Keratinocyte (primary cell): ENCODE measurements around the gene HCRTR2. TPM values are rescaled to one million over a fixed set of nuclear protein-coding genes. Genes with fewer than 3 reads are reported as not detected.

ENCODE experiments used
- DNase-seq: peaks from one replicate; pipeline ENCODE4 v3.0.0-alpha.2; 2011; ENCODE audit warnings: low read depth, missing footprints, low spot score
- FAIRE-seq: peaks from 2 replicates; lab custom pipeline; 2011; peaks lifted over from hg19 to GRCh38; lab: Jason Lieb, UNC
- H2AFZ ChIP-seq: 2 replicates; pipeline ENCODE4 v1.6.0; 2012; ENCODE audit warnings: low read length, control low read depth, inconsistent platforms; ENCODE audit not compliant: control insufficient read depth
- H3K27ac ChIP-seq: 2 replicates; pipeline ENCODE4 v1.5.1; 2011; ENCODE audit warnings: low read length; ENCODE audit not compliant: control insufficient read depth, insufficient read depth
- H3K27me3 ChIP-seq: 3 replicates; pipeline ENCODE4 v1.6.0; 2011; ENCODE audit warnings: low read length; ENCODE audit not compliant: control insufficient read depth, insufficient read depth; ENCODE audit errors: extremely low read depth
- H3K36me3 ChIP-seq, 2 experiments: 2 replicates in 1 of 2; 3 replicates in 1 of 2; pipeline ENCODE4 v1.5.1; 2011; ENCODE audit warnings: low read length in 2 of 2, mild to moderate bottlenecking in 1 of 2; ENCODE audit not compliant: control insufficient read depth in 2 of 2, insufficient read depth in 2 of 2; ENCODE audit errors: extremely low read depth in 1 of 2
- H3K4me1 ChIP-seq: 3 replicates; pipeline ENCODE4 v1.5.1; 2011; ENCODE audit warnings: low read length; ENCODE audit not compliant: control insufficient read depth, insufficient read depth; ENCODE audit errors: extremely low read depth
- H3K4me2 ChIP-seq: 3 replicates; pipeline ENCODE4 v1.6.0; 2011; ENCODE audit warnings: low read depth, low read length; ENCODE audit not compliant: control insufficient read depth, insufficient read depth; ENCODE audit errors: extremely low read depth
- H3K4me3 ChIP-seq, 3 experiments: fragments of 200-600 bp in 1 of 3; sonication (generic) in 1 of 3; 2 replicates in 2 of 3; 3 replicates in 1 of 3; pipeline ENCODE4 v1.5.1; 2011 to 2016; ENCODE audit warnings: low read length in 3 of 3, mild to moderate bottlenecking in 3 of 3, control low read depth in 2 of 3, inconsistent platforms in 1 of 3, low read depth in 1 of 3, mixed read lengths in 1 of 3, mixed run types in 1 of 3, moderate library complexity in 1 of 3; ENCODE audit not compliant: control insufficient read depth in 2 of 3, insufficient read depth in 2 of 3; ENCODE audit errors: extremely low read depth in 1 of 3
- H3K79me2 ChIP-seq: 2 replicates; pipeline ENCODE4 v1.6.0; 2012; ENCODE audit warnings: low read length; ENCODE audit not compliant: control insufficient read depth, insufficient read depth
- H3K9ac ChIP-seq: 3 replicates; pipeline ENCODE4 v1.6.0; 2011; ENCODE audit warnings: low read length; ENCODE audit not compliant: control insufficient read depth, insufficient read depth; ENCODE audit errors: extremely low read depth
- H3K9me1 ChIP-seq: 3 replicates; pipeline ENCODE4 v1.6.0; 2011; ENCODE audit warnings: low read length; ENCODE audit not compliant: control insufficient read depth, insufficient read depth; ENCODE audit errors: extremely low read depth
- H3K9me3 ChIP-seq: 2 replicates; pipeline ENCODE4 v1.5.1; 2012; ENCODE audit warnings: low read depth, low read length; ENCODE audit not compliant: control insufficient read depth
- H4K20me1 ChIP-seq: 3 replicates; pipeline ENCODE4 v1.6.0; 2011; ENCODE audit warnings: low read length; ENCODE audit not compliant: control insufficient read depth, insufficient read depth; ENCODE audit errors: extremely low read depth
- EZH2 ChIP-seq: IDR thresholded peaks from one replicate; pipeline ENCODE4 v1.6.1; 2012; ENCODE audit warnings: inconsistent platforms, mild to moderate bottlenecking, low read length, moderate library complexity
- dilution Hi-C: fragments of 300-500 bp; cut with MboI; formaldehyde crosslinking; loops from one replicate; pipeline ENCODE4 v1.7.0; 2020; ENCODE audit warnings: low sequenced_read_pairs; ENCODE audit not compliant: extremely low pct_ligation_motif_present
- polyA plus RNA-seq, 5 experiments: library from polyadenylated mRNA; depleted of rRNA in 3 of 5; stranded (reverse) in 3 of 5; stranded (forward) in 1 of 5; unstranded in 1 of 5; fragments of >200 nt; gene quantifications; 1 replicate in 1 of 5; 2 replicates in 3 of 5; 3 replicates in 1 of 5; pipeline versions ENCODE4 v1.2.1 to v1.2.3, GENCODE V29; 2011 to 2012; ENCODE audit warnings: missing spikeins in 2 of 5, low read depth in 1 of 5, low replicate concordance in 1 of 5
- TF ChIP-seq, protein P1 (sequence below), 3 experiments: IDR thresholded peaks in 1 of 3; conservative IDR thresholded peaks in 1 of 3; optimal IDR thresholded peaks in 1 of 3; 2 replicates in 2 of 3; 3 replicates in 1 of 3; pipeline versions ENCODE3 to v1.5.1; 2011; ENCODE audit warnings: low read length in 3 of 3, mild to moderate bottlenecking in 3 of 3, moderate library complexity in 2 of 3, control low read depth in 1 of 3, inconsistent platforms in 1 of 3; ENCODE audit not compliant: insufficient read depth in 2 of 3; ENCODE audit errors: extremely low read depth in 1 of 3

Gene HCRTR2
- polyA plus RNA-seq, 1 donor (not counting 4 experiments of a cell fraction or from before 2014, with no cell fraction given), result not detected

DNA sequence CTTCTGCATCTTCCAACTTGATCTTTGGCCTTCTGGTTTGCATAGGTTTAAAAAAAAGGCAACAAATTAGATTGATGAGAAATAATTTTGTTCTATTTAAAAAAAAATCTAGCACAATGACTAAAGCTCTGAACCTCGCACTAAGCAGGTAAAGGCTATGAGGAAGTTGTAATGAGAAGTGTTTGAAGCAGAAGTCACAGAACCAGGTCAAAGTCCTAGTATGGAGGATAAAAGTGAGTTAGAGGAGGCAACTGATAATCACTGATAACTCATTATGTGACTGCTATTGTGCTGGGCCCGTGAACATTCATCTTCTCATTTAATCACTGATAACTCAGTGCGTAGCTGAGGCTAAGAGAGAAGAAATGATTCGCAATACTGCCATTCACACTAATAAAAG is 106.9 kb downstream of the HCRTR2 start:
- H3K4me2 ChIP-seq, result no peak overlapping the region
- peaks cover 3% of the 10 kb centered on the region for H3K27me3 ChIP-seq
- H3K9me1 ChIP-seq, result no peaks in the 10 kb centered on the region
- dilution Hi-C loops, result loop anchor here (25.0 kb wide), 1 partner anchor 681 kb away; no protein-coding TSS in a partner anchor
- DNase-seq (no peak), FAIRE-seq (no peak)
- no peak overlapping the region for H3K4me3 ChIP-seq
- TF ChIP-seq EZH2, result no peak
- TF ChIP-seq, protein P1, sequence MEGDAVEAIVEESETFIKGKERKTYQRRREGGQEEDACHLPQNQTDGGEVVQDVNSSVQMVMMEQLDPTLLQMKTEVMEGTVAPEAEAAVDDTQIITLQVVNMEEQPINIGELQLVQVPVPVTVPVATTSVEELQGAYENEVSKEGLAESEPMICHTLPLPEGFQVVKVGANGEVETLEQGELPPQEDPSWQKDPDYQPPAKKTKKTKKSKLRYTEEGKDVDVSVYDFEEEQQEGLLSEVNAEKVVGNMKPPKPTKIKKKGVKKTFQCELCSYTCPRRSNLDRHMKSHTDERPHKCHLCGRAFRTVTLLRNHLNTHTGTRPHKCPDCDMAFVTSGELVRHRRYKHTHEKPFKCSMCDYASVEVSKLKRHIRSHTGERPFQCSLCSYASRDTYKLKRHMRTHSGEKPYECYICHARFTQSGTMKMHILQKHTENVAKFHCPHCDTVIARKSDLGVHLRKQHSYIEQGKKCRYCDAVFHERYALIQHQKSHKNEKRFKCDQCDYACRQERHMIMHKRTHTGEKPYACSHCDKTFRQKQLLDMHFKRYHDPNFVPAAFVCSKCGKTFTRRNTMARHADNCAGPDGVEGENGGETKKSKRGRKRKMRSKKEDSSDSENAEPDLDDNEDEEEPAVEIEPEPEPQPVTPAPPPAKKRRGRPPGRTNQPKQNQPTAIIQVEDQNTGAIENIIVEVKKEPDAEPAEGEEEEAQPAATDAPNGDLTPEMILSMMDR (optimal IDR thresholded peaks at IDR 0.05 in 1 of 3, IDR thresholded peaks at IDR 0.05 in 1 of 3, conservative IDR thresholded peaks at IDR 0.05 in 1 of 3; ENCODE audit: extremely low read depth in 1 of 3, insufficient read depth in 2 of 3, low read length in 3 of 3), result no peak
- H3K4me1 ChIP-seq, result no peaks in the 10 kb centered on the region
- no peak overlapping the region for H3K9ac ChIP-seq
- H3K79me2 ChIP-seq, result no peaks in the 10 kb centered on the region
- H3K36me3 ChIP-seq, result no peaks in the 10 kb centered on the region
- no peaks in the 10 kb centered on the region for H4K20me1 ChIP-seq
- H2AFZ ChIP-seq, result no peak overlapping the region
- no peaks in the 10 kb centered on the region for H3K9me3 ChIP-seq
- no peak overlapping the region for H3K27ac ChIP-seq

DNA sequence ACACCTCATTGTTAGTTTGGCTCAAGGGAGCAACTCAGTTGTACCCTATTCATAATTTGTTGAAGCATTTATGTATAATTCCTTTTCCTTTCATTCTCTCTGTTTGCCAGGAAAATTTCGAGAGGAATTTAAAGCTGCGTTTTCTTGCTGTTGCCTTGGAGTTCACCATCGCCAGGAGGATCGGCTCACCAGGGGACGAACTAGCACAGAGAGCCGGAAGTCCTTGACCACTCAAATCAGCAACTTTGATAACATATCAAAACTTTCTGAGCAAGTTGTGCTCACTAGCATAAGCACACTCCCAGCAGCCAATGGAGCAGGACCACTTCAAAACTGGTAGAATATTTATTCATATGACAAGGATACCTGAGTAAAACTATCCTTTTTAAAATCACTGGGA is 107.8 kb downstream of the HCRTR2 start:
- H3K27me3 ChIP-seq, result peaks cover 3% of the 10 kb centered on the region
- no peak for TF ChIP-seq EZH2
- TF ChIP-seq, protein P1 (optimal IDR thresholded peaks at IDR 0.05 in 1 of 3, IDR thresholded peaks at IDR 0.05 in 1 of 3, conservative IDR thresholded peaks at IDR 0.05 in 1 of 3; ENCODE audit: extremely low read depth in 1 of 3, insufficient read depth in 2 of 3, low read length in 3 of 3), result no peak
- no peak overlapping the region for H2AFZ ChIP-seq
- DNase-seq (no peak), FAIRE-seq (no peak)
- no peaks in the 10 kb centered on the region for H3K9me1 ChIP-seq
- no peak overlapping the region for H3K9ac ChIP-seq
- H3K4me1 ChIP-seq, result no peaks in the 10 kb centered on the region
- no peaks in the 10 kb centered on the region for H3K79me2 ChIP-seq
- no peak overlapping the region for H3K4me2 ChIP-seq
- no peaks in the 10 kb centered on the region for H3K36me3 ChIP-seq
- H3K9me3 ChIP-seq, result no peaks in the 10 kb centered on the region
- H3K4me3 ChIP-seq, result no peak overlapping the region
- no peak overlapping the region for H3K27ac ChIP-seq
- dilution Hi-C loops, result loop anchor here (25.0 kb wide), 1 partner anchor 680 kb away; no protein-coding TSS in a partner anchor
- no peaks in the 10 kb centered on the region for H4K20me1 ChIP-seq
